NOMO-1 treated with DMSO at 0.1 percent for 48 hours (cell line): ENCODE data around the gene TNRC6C.
"Not testable (repeated sequence)": the region's sequence is repeated elsewhere in the genome, so short reads cannot be mapped to it uniquely, and the experiment has no call there.

Experiments used
- DNase-seq: peaks from one replicate; lab custom pipeline; 2025; ENCODE audit not compliant: unreplicated experiment; lab: John Stamatoyannopoulos, UW

Gene TNRC6C

DNA sequence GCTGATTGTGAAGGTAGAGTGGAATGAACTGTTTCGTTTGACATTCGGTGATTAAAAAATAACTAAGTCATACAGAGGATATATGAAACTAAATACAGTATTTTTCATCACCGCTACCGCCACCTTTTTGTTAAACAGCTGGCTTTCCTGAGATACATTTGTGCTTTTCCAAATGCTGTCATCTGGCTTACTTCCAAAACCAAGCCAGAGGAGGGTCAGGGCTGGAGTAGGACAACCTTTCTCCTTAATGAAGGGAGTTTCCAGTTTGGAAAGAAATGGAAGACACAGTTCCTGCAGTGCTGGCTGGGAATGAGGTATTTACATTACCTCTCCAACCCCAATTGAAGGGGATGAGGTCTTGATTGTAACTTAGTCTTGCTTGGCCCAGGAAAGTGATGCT, 3.2 kb downstream of the TNRC6C start:
- no peak for DNase-seq

DNA sequence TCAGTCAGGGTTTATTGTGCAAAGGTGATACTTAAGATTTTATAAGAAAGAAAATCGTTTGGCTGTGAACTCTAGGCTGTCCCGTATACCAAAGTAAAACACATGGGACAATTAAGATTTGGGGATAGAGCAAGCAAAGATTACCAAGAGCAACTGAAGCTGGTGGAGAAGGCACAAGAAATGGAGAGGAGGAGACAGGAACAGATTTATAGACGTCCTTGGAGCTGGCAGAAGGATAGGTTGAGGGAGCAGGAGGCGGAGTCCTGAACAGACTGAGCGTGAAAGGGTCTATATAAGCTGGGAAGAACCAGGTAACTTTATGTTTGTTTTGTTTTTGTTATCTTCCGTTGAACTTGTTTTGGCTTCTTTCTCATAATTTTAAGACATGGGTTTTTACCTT, 3.8 kb downstream of the TNRC6C start:
- DNase-seq = no peak

DNA sequence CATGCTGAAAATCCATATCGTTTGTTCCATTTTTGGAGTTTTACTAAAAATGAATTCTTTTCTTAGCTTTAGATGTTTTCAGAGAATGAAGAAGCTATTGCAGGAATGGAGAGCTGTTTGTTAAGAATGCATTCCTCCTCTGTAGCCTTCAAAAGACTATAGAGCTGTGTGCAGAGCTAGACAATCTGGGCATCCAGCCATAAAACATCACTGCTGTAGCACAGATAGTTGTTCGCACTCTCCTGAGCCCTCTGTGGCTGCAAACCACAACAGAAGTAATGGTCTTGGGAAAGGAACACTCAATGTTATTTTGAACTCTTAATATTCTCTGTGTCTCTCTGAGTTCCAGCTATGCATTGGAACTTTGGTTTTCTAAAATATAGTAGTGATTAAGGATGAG, 4.9 kb downstream of the TNRC6C start:
- DNase-seq = peak; percentile 6

DNA sequence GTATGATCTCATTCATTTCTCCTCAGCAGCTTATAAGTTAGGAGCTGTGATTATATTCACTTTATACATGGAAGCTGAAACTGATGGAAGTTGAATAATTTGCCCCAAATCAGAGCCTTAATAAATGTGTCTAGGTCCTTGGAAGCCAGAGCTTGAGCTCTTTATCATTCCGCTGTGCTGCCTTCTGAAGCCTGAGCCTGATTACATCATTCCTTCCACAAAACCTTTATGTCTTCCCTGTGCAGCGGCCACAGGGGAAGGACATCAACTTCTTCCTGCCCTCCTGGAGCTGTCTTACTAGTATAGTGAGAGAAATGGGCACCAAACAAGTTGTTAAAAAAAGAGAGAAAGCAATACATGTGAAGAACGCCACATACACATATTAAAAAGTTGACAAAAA, 6.8 kb downstream of the TNRC6C start:
- DNase-seq = no peak

DNA sequence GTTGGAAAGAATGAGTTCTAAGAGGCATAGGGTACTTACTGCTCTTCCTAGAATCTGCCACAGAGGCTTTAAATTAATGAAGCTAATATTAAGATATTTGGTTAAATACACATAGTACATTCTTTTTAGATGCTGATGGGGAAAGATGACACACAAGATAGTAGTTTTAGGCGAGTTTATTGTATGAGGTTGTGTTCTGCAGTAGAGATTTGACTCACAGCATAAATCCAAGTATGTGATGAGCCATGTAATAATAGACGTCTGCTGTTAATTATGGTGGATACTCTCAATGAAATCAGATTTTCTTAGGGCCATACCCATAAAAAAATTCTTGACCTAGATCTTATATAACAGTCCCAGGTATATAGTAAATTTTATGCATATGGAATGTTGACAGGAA, 8.0 kb downstream of the TNRC6C start:
- DNase-seq = no peak

DNA sequence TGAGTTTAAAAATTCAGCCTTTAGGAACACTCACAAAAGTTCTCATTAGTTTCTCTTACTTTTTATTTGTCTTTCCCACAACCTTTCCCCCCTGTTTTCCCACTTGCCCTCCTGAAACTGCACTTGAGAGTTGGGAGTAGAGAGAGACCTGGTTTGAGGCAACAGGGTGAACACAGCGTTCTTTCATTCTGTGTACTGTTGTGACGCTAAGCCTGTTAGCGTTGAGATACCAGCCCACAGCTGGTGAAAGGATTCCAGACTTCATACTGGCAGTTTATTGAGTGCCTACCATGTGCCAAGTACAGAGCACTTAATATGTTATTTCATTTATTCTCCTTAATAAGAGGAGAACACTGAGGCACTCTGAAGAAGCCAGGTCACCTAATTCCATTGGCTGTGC, 10.3 kb downstream of the TNRC6C start:
- DNase-seq = no peak

DNA sequence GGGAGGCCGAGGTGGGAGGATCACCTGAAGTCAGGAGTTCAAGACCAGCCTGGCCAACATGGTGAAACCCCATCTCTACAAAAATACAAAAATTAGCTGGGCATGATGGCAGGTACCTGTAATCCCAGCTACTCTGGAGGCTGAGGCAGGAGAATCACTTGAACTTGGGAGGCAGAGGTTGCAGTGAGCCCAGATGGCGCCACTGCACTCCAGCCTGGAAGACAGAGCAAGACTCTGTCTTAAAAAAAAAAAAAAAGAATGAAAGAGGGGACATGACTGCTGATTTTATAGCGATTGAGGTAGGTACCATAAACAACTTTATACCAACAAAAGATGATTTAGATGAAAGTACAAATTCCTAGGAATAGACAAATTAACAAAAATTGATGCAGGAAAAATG, 13.8 kb downstream of the TNRC6C start:
- not testable (repeated sequence) for DNase-seq

DNA sequence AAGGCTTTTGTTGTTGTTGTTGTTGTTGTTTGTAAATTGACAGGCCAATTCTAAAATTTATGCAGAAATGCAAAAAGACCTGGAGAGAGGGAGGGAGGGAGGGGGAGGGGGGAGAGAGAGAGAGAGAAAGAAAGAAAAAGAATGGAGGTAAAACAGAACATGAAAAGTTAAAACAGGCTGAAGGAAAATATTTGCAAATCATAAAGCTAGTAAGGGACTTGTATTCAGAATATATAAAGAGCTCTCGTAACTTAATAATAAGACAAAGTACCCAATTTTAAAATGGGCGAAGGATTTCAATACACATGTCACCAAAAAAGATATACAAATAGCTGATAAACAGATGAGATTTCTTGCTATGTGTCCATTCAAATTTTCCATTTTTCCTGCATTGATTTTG, 15.4 kb downstream of the TNRC6C start:
- no peak for DNase-seq

DNA sequence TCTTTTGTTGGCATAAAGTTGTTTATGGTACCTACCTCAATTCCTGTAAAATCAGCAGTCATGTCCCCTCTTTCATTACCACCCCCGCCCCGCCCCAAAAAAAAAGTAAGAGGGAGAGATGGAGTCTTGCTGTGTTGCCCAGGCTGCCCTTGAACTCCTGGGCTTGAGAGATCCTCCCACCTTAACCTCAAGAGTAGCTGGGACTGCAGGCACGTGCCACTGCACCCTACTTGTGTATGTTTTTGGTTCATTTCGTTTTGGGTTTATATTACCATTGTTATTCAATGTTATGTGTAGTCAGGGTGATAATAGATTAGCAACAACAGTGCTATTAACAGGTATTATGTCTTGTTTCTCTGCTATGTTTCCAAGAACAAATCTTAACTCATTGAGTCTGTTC, 15.9 kb downstream of the TNRC6C start:
- no peak for DNase-seq

DNA sequence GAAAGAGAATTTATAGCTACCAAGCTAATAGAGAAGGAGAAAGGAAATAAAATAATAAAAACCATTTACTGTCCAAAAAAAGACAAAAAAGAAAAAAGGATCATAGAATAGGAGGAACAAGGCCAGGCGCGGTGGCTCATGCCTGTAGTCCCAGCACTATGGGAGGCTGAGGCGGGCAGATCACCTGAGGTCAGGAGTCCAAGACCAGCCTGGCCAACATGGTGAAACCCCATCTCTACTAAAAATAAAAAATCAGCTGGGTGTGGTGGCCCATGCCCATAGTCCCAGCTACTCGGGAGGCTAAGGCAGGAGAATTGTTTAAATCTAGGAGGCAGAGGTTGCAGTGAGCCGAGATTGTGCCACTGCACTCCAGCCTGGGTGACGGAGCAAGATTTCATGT, 23.9 kb downstream of the TNRC6C start:
- not testable (repeated sequence) for DNase-seq

DNA sequence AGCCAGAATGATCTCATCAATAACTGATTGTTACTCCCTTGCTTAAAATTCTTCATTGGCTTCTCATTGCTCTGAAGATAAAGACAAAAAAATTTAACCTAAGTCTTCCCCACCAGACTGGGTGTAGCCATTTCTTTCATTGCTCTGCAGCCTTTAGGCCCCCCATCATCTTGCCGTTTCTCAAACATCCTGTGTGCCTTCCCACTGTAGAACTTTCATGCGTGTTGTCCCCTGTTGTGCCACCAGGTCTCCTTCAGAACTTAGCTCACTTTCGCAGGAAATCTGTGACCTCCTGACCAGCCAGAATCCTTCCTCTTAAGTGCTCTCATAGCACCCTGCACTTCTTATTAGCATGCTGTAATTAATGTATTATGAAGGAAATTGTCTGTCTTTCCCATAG, 31.8 kb downstream of the TNRC6C start:
- DNase-seq = no peak

DNA sequence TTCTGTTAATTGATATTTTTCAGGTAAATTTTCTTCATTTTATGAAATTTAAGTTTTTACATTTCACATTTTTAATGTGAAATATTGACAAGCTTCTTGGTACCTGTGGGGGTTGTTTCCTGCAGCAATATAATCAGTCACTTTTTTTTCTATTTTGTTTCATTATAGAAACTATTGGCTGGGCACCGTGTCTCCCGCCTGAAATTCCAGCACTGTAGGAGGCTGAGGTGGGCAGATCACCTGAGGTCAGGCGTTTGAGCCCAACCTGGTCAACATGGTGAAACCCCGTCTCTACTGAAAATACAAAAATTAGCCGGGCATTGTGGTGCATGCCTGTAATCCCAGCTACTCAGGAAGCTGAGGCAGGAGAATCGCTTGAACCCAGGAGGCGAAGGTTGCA, 35.2 kb downstream of the TNRC6C start:
- not testable (repeated sequence) for DNase-seq

DNA sequence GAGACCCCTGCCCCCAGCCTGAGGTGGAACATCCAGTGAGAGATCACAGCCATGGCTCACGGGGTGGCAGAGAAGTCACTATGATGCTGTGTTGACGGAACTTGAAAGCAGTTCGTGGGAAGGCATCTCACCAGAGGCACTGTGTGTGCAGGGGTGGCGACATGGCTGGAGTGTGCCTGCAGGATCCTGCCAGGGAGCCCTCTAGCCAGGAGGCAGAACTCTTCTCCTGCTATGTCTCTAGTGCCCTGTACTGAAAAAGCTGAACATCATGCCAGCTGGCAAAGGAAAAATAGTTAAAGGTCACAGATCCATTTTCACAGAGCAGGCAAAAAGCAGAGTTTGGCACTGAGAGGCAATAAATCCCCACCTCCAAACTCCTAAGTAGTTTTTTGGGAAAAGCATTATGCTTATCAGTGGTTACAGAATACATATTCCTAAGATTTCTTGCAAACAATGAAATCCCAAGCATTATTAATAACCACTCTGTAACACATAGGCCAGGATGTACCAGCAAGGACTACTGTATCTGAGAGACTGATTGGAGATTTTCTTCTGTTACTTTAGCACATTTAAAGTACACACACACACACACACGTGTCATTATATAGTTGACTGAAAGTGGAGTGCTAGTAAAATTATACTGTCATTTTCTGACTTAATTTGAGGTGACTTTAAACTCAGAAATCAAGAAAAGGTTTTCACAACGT, 36.8 kb downstream of the TNRC6C start:
- DNase-seq = no peak

DNA sequence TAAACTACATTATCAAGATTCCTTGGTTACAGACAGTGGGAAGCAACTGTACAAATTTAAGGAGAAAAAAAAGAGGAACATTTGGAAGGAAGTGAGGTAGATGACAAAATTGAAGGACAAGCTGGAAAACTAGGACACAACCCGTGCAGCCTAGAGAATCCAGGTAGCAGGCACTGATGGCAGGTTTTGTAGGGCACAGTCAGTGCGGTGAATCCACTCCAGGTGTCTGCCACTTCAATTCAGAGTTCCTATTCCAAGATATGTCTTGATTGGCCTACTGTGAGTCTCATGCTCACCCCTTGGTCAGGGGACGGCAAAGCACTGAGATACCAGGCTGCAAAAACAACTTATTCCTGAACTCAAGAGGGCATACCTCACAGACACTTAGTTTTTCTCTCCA, 37.8 kb downstream of the TNRC6C start:
- DNase-seq = no peak

DNA sequence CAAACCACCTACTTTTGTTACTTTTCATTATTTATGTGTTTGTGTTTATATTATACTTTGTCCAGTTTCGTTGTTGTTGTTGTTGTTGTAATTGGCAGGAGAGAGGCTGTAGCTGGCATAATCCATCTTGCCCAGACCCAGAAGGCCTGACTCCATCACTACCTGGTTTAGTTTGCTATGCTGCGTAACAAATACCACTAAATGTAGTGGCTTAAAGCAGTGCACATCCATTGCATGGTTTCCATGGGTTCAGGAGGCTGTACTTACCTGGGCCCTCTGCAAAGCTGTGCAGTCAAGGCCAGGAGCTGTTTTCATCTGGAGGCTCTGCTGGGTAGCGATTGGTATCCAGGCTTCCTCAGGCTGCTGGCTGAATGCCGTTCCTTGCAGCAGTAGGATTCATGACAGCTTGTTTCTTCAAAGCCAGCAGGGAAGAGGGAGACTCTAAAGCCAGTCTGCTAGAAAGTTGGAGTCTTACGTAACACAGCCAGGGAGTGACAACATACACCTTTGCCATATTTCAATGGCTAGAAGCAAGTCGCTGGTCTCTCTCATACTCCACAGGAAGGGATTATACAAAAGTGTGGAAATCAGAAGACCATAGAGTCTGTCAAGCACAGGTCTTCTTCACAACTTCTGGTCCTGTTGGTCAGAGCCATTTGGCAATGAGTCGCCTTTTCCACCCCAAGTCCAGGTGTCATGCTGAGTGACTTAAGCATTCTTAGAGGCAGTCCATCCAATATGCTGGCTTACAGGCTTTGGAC, 41.1 kb downstream of the TNRC6C start:
- DNase-seq = peak; percentile 32

DNA sequence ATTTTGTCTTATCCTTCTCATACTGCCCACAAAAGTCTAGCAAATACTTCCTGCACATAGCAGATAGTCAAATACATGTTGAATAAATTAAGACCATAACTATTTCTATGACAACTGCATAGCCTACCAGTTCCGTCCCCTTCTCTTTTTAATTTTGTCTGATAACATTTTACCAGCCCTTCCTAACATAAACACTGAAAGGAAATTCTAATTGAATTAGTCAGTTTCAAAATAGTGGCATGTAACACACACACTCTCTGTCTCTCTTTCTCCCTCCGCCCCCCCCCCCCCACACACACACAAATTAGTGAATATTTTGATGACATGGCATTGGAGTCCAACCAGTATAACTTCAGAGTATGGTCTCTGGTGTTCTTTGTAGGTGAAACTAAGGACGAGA, 41.8 kb downstream of the TNRC6C start:
- DNase-seq = no peak

DNA sequence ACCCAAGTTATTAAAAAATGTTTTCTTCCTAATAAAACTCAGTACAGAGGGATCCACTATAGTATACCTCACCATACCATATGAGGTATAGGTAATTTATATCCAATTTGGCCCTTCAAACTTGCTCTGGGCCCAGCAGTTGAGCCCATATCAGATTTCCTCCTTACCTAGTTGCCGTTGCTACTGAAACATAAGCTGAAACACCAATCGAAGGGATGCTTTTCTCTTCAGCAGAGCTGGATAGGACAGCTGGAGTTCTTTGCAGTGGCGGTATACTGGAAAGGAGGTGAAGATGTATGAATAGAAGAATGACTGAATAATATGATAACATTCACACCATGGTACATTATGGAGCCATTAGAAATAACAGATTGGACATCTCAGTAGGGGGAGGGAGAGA, 42.7 kb downstream of the TNRC6C start:
- no peak for DNase-seq

DNA sequence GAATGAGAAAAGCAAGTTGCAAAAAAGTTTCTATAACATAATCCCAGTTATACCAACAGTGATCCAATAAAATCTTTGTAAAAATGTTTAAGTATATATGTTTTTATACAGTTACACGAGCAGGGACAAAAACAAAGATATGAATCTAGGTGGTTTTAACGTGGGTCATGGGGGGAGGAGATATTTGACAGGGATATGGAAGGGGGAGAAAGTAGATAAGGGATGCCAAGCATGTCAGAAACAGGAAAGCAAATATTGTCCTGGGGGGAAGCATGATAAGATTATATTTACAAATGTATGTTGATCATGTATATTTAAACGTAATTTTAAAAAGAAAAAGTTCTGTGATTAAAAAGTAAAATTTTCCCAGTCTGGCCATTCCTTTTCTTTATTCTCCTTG, 43.1 kb downstream of the TNRC6C start:
- DNase-seq = no peak

DNA sequence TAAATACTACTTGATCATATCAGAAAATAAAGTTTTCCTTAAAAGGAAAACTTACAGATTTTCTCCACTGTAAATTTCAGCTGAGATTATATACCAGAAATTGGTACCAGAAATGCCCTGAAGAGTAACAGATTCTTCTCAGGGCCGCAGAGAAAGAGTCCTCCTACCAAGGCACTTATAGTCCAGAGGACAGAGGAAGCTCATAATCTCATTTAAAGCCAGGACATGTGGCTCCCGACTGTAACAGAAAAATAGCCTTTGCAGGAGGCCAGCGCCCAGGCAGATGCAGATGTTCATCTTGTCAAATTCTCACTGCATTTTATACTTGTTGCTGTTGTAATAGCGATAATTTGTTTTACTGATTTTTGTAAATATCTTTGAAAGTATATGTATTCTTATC, 43.7 kb downstream of the TNRC6C start:
- DNase-seq = no peak

DNA sequence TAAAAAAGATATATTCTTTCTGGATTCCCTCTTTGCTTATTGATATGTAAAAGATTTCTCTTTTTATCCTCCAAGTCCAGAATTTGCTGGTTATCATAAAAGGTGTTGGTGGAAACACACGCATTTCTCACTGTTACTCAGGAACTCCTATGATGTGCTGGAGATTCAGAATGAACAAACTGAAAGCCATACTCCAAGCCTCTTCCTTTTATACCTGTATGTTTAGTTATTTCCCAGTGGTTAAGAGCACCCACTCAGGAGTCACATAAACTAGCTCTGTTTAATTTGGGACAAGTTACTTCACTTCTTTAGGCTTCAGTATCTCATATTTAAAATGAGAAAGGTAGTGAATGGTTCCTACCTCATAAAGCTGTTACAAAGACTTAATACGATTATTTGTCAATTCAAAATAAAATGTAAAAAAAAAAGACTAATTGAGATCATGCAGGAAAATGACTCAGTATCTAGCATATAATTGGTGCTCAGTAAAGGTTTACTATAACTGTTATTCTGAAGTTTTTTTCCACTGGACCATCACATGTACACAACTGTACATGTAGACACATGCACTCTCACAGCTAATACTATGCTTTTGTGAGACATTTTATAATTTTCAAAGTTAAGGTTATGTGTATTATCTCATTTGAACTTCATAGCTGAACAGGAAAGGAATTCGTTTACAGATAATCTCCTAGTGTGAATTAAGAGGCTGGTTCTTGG, 47.1 kb downstream of the TNRC6C start:
- no peak for DNase-seq

DNA sequence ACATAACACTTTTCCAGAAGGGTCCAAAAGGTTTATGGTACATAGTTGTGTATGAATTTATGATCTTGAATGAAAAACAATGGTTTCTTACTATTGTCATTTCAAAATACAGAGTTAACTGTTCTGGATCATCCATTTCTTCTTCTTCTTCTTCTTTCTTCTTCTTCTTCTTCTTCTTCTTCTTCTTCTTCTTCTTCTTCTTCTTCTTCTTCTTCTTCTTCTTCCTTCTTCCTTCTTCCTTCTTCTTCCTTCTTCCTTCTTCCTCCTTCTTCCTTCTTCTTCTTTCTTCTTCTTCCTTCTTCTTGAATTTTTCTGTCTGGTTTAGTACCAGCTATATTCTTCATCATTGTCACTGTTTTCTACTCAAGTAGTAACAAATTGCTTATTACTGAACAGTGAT, 47.8 kb downstream of the TNRC6C start:
- no peak for DNase-seq

DNA sequence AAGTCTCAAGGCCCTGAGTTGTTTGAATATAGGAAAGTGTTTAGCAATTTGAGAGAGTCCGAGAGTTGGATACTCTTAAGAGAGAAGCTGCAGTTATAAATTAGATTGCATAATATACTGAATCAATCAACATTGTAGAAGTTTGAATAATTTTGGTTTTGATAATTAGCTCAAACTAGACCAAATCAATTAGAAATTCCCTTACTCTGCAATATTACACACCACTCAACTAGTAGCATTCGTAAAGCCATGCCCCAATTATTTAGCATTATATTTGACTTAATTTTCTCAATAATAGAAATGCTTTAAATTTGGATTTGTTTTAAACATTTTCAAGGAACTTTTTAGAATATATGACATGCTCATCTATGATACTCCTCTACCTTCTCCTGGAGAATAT, 49.1 kb downstream of the TNRC6C start:
- DNase-seq = no peak
